H9 (cell line): Measurements from ENCODE around the gene SPAG17. TPM values are rescaled to one million over a fixed set of nuclear protein-coding genes. Genes with fewer than 3 reads are reported as not detected.

Experiments used
- DNase-seq: peaks from one replicate; pipeline ENCODE4 v3.0.0-alpha.2; 2017
- H2AFZ ChIP-seq: one replicate; pipeline ENCODE4 v1.6.1; 2013; ENCODE audit warnings: mild to moderate bottlenecking, low read length, control low read depth, moderate library complexity
- H2AK5ac ChIP-seq: 2 replicates; pipeline ENCODE4 v1.6.1; 2013; ENCODE audit warnings: low read length, control low read depth, mixed read lengths; ENCODE audit not compliant: insufficient read length
- H2BK120ac ChIP-seq: one replicate; pipeline ENCODE4 v1.6.1; 2013; ENCODE audit warnings: low read depth, mild to moderate bottlenecking, low read length, control low read depth, inconsistent platforms; ENCODE audit not compliant: poor library complexity, severe bottlenecking
- H2BK12ac ChIP-seq: 2 replicates; pipeline ENCODE4 v1.6.1; 2013; ENCODE audit warnings: low read length, control low read depth, mixed read lengths, low read depth; ENCODE audit not compliant: insufficient read length
- H2BK15ac ChIP-seq: 2 replicates; pipeline ENCODE4 v1.6.1; 2013; ENCODE audit warnings: low read depth, low read length, control low read depth
- H2BK20ac ChIP-seq: one replicate; pipeline ENCODE4 v1.6.1; 2013; ENCODE audit warnings: low read depth, mild to moderate bottlenecking, low read length, control low read depth, inconsistent platforms; ENCODE audit not compliant: poor library complexity, severe bottlenecking
- H2BK5ac ChIP-seq: 2 replicates; pipeline ENCODE4 v1.6.1; 2013; ENCODE audit warnings: low read length, control low read depth, mixed read lengths; ENCODE audit not compliant: insufficient read length
- H3K14ac ChIP-seq: 2 replicates; pipeline ENCODE4 v1.6.1; 2013; ENCODE audit warnings: low read length, control low read depth; ENCODE audit not compliant: insufficient read depth
- H3K18ac ChIP-seq: 2 replicates; pipeline ENCODE4 v1.6.1; 2013; ENCODE audit warnings: low read depth, mild to moderate bottlenecking, mixed read lengths, low read length, control low read depth; ENCODE audit not compliant: insufficient read length
- H3K23ac ChIP-seq: 2 replicates; pipeline ENCODE4 v1.6.1; 2013; ENCODE audit warnings: low read length, control low read depth, mixed read lengths, low read depth; ENCODE audit not compliant: insufficient read length
- H3K23me2 ChIP-seq: 2 replicates; pipeline ENCODE4 v1.6.1; 2013; ENCODE audit warnings: low read depth, mild to moderate bottlenecking, mixed read lengths, low read length, control low read depth; ENCODE audit not compliant: insufficient read length, poor library complexity, severe bottlenecking
- H3K27ac ChIP-seq: 2 replicates; pipeline ENCODE4 v1.5.1; 2013; ENCODE audit warnings: low read length, control low read depth, mixed read lengths, low read depth; ENCODE audit not compliant: insufficient read length
- H3K27me3 ChIP-seq: 2 replicates; pipeline ENCODE4 v1.6.1; 2013; ENCODE audit warnings: low read length, control low read depth, inconsistent platforms; ENCODE audit not compliant: insufficient read depth
- H3K4ac ChIP-seq: 2 replicates; pipeline ENCODE4 v1.6.1; 2013; ENCODE audit warnings: low read depth, mild to moderate bottlenecking, control low read depth, inconsistent platforms, low read length, moderate library complexity
- H3K4me1 ChIP-seq: 2 replicates; pipeline ENCODE4 v1.6.1; 2013; ENCODE audit warnings: low read length, control low read depth, inconsistent platforms; ENCODE audit not compliant: insufficient read depth
- H3K4me2 ChIP-seq: 2 replicates; pipeline ENCODE4 v1.6.1; 2013; ENCODE audit warnings: low read length, control low read depth, mixed read lengths; ENCODE audit not compliant: insufficient read length, insufficient read depth
- H3K56ac ChIP-seq: 2 replicates; pipeline ENCODE4 v1.6.1; 2013; ENCODE audit warnings: low read depth, mild to moderate bottlenecking, mixed read lengths, low read length, control low read depth; ENCODE audit not compliant: insufficient read length
- H3K79me1 ChIP-seq: 2 replicates; pipeline ENCODE4 v1.6.1; 2013; ENCODE audit warnings: low read depth, mild to moderate bottlenecking, moderate library complexity, low read length, control low read depth, inconsistent platforms; ENCODE audit not compliant: insufficient read depth, poor library complexity, severe bottlenecking
- H3K79me2 ChIP-seq: 2 replicates; pipeline ENCODE4 v1.6.1; 2013; ENCODE audit warnings: low read length, control low read depth, inconsistent platforms; ENCODE audit not compliant: insufficient read depth
- H3K9ac ChIP-seq: 2 replicates; pipeline ENCODE4 v1.6.1; 2013; ENCODE audit warnings: low read length, control low read depth, mixed read lengths; ENCODE audit not compliant: insufficient read length; ENCODE audit errors: extremely low read depth
- H3K9me3 ChIP-seq: one replicate; pipeline ENCODE4 v1.6.1; 2013; ENCODE audit warnings: low read depth, low read length, inconsistent platforms; ENCODE audit not compliant: control insufficient read depth
- H3T11ph ChIP-seq: one replicate; pipeline ENCODE4 v1.6.1; 2013; ENCODE audit warnings: mild to moderate bottlenecking, low read length, control low read depth, inconsistent platforms
- H4K20me1 ChIP-seq: one replicate; pipeline ENCODE4 v1.6.1; 2013; ENCODE audit not compliant: control insufficient read depth, insufficient read length, insufficient read depth
- H4K5ac ChIP-seq: 2 replicates; pipeline ENCODE4 v1.6.1; 2013; ENCODE audit warnings: low read depth, mild to moderate bottlenecking, mixed read lengths, low read length, control low read depth; ENCODE audit not compliant: insufficient read length
- H4K8ac ChIP-seq: replicated peaks from 2 replicates; pipeline ENCODE4 v1.6.1; 2013; ENCODE audit warnings: low read length, control low read depth, mixed read lengths, low read depth; ENCODE audit not compliant: insufficient read length
- H4K91ac ChIP-seq: 2 replicates; pipeline ENCODE4 v1.6.1; 2013; ENCODE audit warnings: low read depth, mild to moderate bottlenecking, moderate library complexity, mixed read lengths, low read length, control low read depth; ENCODE audit not compliant: insufficient read length
- H3K27ac Mint-ChIP-seq, 3 experiments: 2 replicates in 2 of 3; 3 replicates in 1 of 3; pipeline ENCODE4 v1.8.0; 2020 to 2021; ENCODE audit warnings: mixed read lengths in 3 of 3, mild to moderate bottlenecking in 1 of 3, moderate library complexity in 1 of 3
- H3K27me3 Mint-ChIP-seq: 2 replicates; pipeline ENCODE4 v1.8.0; 2021; ENCODE audit warnings: low read depth, mild to moderate bottlenecking, moderate library complexity, mixed read lengths
- H3K36me3 Mint-ChIP-seq, 3 experiments: 2 replicates in 2 of 3; 3 replicates in 1 of 3; pipeline ENCODE4 v1.8.0; 2020 to 2021; ENCODE audit warnings: low read depth in 3 of 3, mixed read lengths in 3 of 3; ENCODE audit not compliant: insufficient read depth in 1 of 3
- H3K4me1 Mint-ChIP-seq, 2 experiments: 2 replicates each; pipeline ENCODE4 v1.8.0; 2020; ENCODE audit warnings: mixed read lengths in 2 of 2
- H3K4me3 Mint-ChIP-seq, 2 experiments: 2 replicates in 1 of 2; 3 replicates in 1 of 2; pipeline ENCODE4 v1.8.0; 2020 to 2021; ENCODE audit warnings: mild to moderate bottlenecking in 2 of 2, mixed read lengths in 2 of 2, moderate library complexity in 1 of 2
- H3K9me3 Mint-ChIP-seq, 2 experiments: 2 replicates in 1 of 2; 3 replicates in 1 of 2; pipeline ENCODE4 v1.8.0; 2020; ENCODE audit warnings: mild to moderate bottlenecking in 2 of 2, mixed read lengths in 2 of 2, moderate library complexity in 1 of 2
- WGBS: extraction: QIAGEN DNeasy Blood & Tissue Kit; methylation state at CpG from one replicate; pipeline ENCODE4 v1.1.7; 2013; ENCODE audit warnings: missing lambda C conversion rate, low lambda C conversion rate, mixed read lengths; ENCODE audit not compliant: insufficient read length; ENCODE audit errors: extremely low coverage; 5-methylcytosine and 5-hydroxymethylcytosine counted together
- total RNA-seq: library from RNA; stranded (reverse); gene quantifications from 2 replicates; pipeline ENCODE4 v1.2.1, GENCODE V29; 2021
- TF ChIP-seq, protein P1 (sequence below): fragments of 200-600 bp; sonication (generic); conservative IDR thresholded peaks from 3 replicates; pipeline ENCODE4 v1.8.0; 2021; ENCODE audit warnings: antibody characterized with exemption, mild to moderate bottlenecking

SPAG17 gene
- total RNA-seq, 1 experiment from 2014 or later, result 0.37 TPM

DNA sequence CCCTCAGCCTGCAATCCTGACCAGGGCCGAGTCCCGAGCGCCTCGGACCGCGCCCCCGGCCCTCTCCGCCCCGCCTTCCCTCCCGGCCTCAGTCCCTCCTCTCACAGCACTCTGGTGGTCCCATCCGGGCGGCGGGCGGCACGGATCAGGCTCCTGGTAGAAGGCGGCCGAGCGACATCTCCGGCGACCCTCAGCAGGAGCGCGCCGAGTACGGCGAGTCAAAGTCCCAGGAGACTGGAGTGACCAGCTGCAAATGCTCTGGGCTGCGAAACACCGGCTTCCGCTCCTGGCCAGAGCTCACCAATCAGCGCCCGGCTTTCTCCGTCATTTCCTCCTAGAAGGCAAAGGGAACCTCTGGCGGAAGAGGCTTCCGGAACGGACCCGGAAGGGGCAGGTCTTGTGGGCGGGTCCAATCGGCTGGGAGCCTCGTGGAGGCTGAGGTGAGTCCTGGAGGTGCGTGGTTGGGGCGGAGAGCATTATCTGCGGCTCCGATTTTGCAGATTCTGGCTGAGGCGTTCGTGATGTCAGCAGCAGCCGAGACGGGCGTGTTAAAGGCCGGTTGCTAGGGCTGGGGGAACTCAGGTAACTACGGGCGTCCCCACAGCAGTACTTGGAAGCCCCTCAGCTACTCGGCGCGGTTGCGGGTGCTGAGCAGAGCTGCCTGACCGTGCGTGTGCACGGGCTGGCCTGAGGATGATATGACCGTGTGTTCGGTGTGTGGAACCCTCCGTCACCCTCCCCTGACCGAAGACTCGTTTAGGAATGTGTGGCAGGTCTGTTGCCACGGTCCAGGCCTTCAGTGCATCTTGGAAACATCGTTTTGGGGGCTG is 255.5 kb downstream of the SPAG17 start, which contains the start of the genes GDAP2 and WDR3:
Gene GDAP2, minus strand, starts transcription at position 279 of the 830 bp plus-strand sequence. CDS start 9,264 bp downstream, outside the sequence.
Gene WDR3, plus strand, starts transcription at position 397 of the 830 bp plus-strand sequence. CDS start 3,581 bp downstream, outside the sequence.
- Histone ChIP-seq H3K4ac (no peak within 1 kb of the TSS), H3K79me2 (peaks cover 29% of the 10 kb centered on the region; the same call in 1 of the 2 replicates), H3K14ac (peak within 1 kb of the TSS; percentile 14), H2BK5ac (no peak within 1 kb of the TSS), H3K4me1 (no peaks in the 10 kb centered on the region; the same call in 1 of the 2 replicates), H3K23ac (no peak within 1 kb of the TSS), H2BK120ac (no peak within 1 kb of the TSS), H3K79me1 (no peaks in the 10 kb centered on the region), H2BK20ac (no peak within 1 kb of the TSS), H4K8ac (no peak within 1 kb of the TSS), H3K27ac (no peak within 1 kb of the TSS), H2AK5ac (no peak within 1 kb of the TSS), H3K18ac (no peak within 1 kb of the TSS), H3K4me2 (peak within 1 kb of the TSS; percentile 95), H3K9ac (peak within 1 kb of the TSS; percentile 77), H2BK15ac (no peak within 1 kb of the TSS), H3K9me3 (no peaks in the 10 kb centered on the region), H3K56ac (no peak within 1 kb of the TSS), H4K20me1 (peaks cover 2% of the 10 kb centered on the region), H4K91ac (no peak within 1 kb of the TSS), H2BK12ac (no peak within 1 kb of the TSS), H3K23me2 (peaks cover 12% of the 10 kb centered on the region), H3T11ph (no peak within 1 kb of the TSS), H3K27me3 (peaks cover 1% of the 10 kb centered on the region; the same call in 1 of the 2 replicates), H2AFZ (no peak within 1 kb of the TSS), H4K5ac (no peak within 1 kb of the TSS)
- DNase-seq, result peak; percentile 98
- Mint-ChIP-seq H3K9me3 (no peaks in the 10 kb centered on the region), H3K4me1 (peaks cover 31 to 34% of the 10 kb centered on the region in 2 experiments), H3K4me3 (peak within 1 kb of the TSS; percentile 96), H3K36me3 (peaks cover 2 to 15% (median 4%) of the 10 kb centered on the region in 3 experiments; a peak in 5 of 7 replicates), H3K27ac (peak within 1 kb of the TSS; percentile 44 to 90 (median 68)), H3K27me3 (no peaks in the 10 kb centered on the region)
- TF ChIP-seq, protein P1, sequence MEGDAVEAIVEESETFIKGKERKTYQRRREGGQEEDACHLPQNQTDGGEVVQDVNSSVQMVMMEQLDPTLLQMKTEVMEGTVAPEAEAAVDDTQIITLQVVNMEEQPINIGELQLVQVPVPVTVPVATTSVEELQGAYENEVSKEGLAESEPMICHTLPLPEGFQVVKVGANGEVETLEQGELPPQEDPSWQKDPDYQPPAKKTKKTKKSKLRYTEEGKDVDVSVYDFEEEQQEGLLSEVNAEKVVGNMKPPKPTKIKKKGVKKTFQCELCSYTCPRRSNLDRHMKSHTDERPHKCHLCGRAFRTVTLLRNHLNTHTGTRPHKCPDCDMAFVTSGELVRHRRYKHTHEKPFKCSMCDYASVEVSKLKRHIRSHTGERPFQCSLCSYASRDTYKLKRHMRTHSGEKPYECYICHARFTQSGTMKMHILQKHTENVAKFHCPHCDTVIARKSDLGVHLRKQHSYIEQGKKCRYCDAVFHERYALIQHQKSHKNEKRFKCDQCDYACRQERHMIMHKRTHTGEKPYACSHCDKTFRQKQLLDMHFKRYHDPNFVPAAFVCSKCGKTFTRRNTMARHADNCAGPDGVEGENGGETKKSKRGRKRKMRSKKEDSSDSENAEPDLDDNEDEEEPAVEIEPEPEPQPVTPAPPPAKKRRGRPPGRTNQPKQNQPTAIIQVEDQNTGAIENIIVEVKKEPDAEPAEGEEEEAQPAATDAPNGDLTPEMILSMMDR, result no peak
- no CpG with 5 or more reads among the region's 64 CpGs for WGBS
